ENCODE results near the gene SLC25A12.

- TF ChIP-seq, protein P1, sequence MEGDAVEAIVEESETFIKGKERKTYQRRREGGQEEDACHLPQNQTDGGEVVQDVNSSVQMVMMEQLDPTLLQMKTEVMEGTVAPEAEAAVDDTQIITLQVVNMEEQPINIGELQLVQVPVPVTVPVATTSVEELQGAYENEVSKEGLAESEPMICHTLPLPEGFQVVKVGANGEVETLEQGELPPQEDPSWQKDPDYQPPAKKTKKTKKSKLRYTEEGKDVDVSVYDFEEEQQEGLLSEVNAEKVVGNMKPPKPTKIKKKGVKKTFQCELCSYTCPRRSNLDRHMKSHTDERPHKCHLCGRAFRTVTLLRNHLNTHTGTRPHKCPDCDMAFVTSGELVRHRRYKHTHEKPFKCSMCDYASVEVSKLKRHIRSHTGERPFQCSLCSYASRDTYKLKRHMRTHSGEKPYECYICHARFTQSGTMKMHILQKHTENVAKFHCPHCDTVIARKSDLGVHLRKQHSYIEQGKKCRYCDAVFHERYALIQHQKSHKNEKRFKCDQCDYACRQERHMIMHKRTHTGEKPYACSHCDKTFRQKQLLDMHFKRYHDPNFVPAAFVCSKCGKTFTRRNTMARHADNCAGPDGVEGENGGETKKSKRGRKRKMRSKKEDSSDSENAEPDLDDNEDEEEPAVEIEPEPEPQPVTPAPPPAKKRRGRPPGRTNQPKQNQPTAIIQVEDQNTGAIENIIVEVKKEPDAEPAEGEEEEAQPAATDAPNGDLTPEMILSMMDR (IDR thresholded peaks at IDR 0.05): no peak
- TF ChIP-seq POLR2A (IDR thresholded peaks at IDR 0.05): no peak
Observed at GRCh38 chr2:171741189-171741588, 152.9 kb downstream of the SLC25A12 start.
